ENCODE data around the gene PCDHGA12.

DNA sequence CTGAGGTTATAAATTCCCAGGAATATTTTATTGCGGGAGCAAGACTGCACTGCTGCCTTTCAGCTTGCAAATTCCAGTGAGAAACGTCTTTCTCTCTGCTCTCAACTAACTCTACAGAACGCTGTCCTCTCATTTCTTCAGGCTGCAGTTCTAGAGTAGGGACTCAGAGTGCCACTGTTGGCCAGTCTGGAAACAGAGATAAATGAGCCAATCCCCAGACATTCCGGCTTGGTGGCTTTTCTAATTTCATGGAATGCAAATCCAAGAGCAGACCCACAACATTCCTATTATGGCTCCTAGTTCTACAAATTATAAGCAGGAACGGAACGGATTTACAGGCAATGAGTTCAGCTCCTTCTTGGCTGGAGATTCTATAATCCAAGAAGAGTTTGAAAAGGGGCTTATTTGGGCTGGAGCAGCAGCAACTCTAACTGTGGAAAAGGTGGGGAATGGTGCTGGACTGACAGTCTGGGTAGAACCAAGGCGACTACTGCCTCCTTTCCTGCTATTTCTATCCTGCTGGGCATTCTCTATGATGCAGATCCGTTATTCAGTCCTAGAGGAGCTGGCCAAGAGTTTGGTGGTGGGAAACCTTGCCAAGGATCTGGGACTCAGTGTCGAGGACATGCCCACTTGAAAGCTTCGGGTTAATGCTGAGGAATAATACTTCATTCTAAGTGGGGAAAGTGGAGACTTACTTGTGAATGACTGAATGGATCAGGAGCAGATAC lies 9.3 kb downstream of the PCDHGA12 start:
- TF ChIP-seq CTCF (IDR thresholded peaks at IDR 0.05) (no peak), POLR2A (IDR thresholded peaks at IDR 0.05) (no peak)
